K562 (cell line): ENCODE results near the gene NUSAP1. TPM values are rescaled to one million over a fixed set of nuclear protein-coding genes. Genes with fewer than 3 reads are reported as not detected.

Source experiments
- ATAC-seq: fragments of 200-7000 bp; cut with Tn5 transposase; 3 replicates; pipeline ENCODE4 v1.9.1; 2020; ENCODE audit warnings: moderate library complexity
- BruUV-seq: library from RNA; stranded (reverse); fragments of 400-500 nt; replicated peaks from 2 replicates; lab custom pipeline; 2021; lab: Mats Ljungman, UMichigan
- CTCF ChIA-PET: fragments of 300-600 bp; formaldehyde crosslinking; extraction: SDS; loops from one replicate; lab custom pipeline; 2021; ENCODE audit warnings: low intra/inter-chr PET ratio; lab: Yijun Ruan, JAX
- POLR2A ChIA-PET: fragments of 300-600, 350-650 bp; sonication (Branson Sonifier 250); formaldehyde crosslinking; extraction: SDS; loops from one replicate; lab custom pipeline; 2021; ENCODE audit warnings: antibody characterized with exemption, inconsistent platforms; lab: Yijun Ruan, JAX
- DNase-seq, 4 experiments: peaks; one replicate each; pipeline versions ENCODE4 v3.0.0 to v3.0.0-alpha.2; 2011 to 2018; ENCODE audit warnings: low spot score in 3 of 4, mixed read lengths in 3 of 4; ENCODE audit errors: extremely low read depth in 1 of 4
- FAIRE-seq: peaks from 2 replicates; lab custom pipeline; 2011; peaks lifted over from hg19 to GRCh38; lab: Jason Lieb, UNC
- H2AFZ ChIP-seq: 2 replicates; pipeline ENCODE4 v1.6.0; 2011; ENCODE audit warnings: low read depth, low read length, control low read depth, inconsistent platforms
- H3K27ac ChIP-seq: fragments of 200-600 bp; 3 replicates; pipeline ENCODE4 v1.8.0; 2011; ENCODE audit warnings: low read depth, mild to moderate bottlenecking, control low read depth, inconsistent platforms, low read length, moderate library complexity, mixed read lengths; ENCODE audit errors: extremely low read depth
- H3K27me3 ChIP-seq, 2 experiments: fragments of 300-600 bp in 1 of 2; 2 replicates in 1 of 2; 3 replicates in 1 of 2; pipeline versions ENCODE4 v1.6.0 to v1.8.0; 2011; ENCODE audit warnings: inconsistent platforms in 2 of 2, low read length in 2 of 2, mild to moderate bottlenecking in 1 of 2, mixed read lengths in 1 of 2, moderate library complexity in 1 of 2; ENCODE audit not compliant: control insufficient read depth in 2 of 2, insufficient read depth in 2 of 2
- H3K36me3 ChIP-seq: fragments of 300-600 bp; 3 replicates; pipeline ENCODE4 v1.8.0; 2011; ENCODE audit warnings: mild to moderate bottlenecking, low read length, inconsistent platforms; ENCODE audit not compliant: control insufficient read depth, insufficient read depth
- H3K4me1 ChIP-seq, 2 experiments: fragments of 200-600 bp in 1 of 2; replicated peaks in 1 of 2; 2 replicates in 1 of 2; 3 replicates in 1 of 2; pipeline versions ENCODE4 v1.5.1 to v1.8.0; 2011; ENCODE audit warnings: inconsistent platforms in 2 of 2, low read length in 2 of 2, mild to moderate bottlenecking in 1 of 2, mixed read lengths in 1 of 2, moderate library complexity in 1 of 2; ENCODE audit not compliant: control insufficient read depth in 2 of 2, insufficient read depth in 2 of 2
- H3K4me2 ChIP-seq: 2 replicates; pipeline ENCODE4 v1.6.1; 2011; ENCODE audit warnings: low read length, control low read depth, inconsistent platforms, mixed read lengths; ENCODE audit not compliant: insufficient read depth
- H3K4me3 ChIP-seq: fragments of 200-600 bp; sonication (generic), shearing (Covaris generic); 2 replicates; pipeline ENCODE4 v1.5.1; 2016; ENCODE audit warnings: control low read depth, inconsistent platforms
- H3K79me2 ChIP-seq: fragments of 200-600 bp; 3 replicates; pipeline ENCODE4 v1.8.0; 2011; ENCODE audit warnings: low read length, inconsistent platforms; ENCODE audit not compliant: control insufficient read depth, insufficient read depth
- H3K9ac ChIP-seq, 2 experiments: 2 replicates each; pipeline versions ENCODE4 v1.6.0 to v1.6.1; 2011; ENCODE audit warnings: low read depth in 2 of 2, low read length in 2 of 2, control low read depth in 1 of 2, inconsistent platforms in 1 of 2, mild to moderate bottlenecking in 1 of 2, mixed read lengths in 1 of 2; ENCODE audit not compliant: insufficient read depth in 1 of 2
- H3K9me1 ChIP-seq: one replicate; pipeline ENCODE4 v1.6.0; 2011; ENCODE audit warnings: inconsistent platforms, mild to moderate bottlenecking, low read length, moderate library complexity; ENCODE audit not compliant: control insufficient read depth, insufficient read depth
- H3K9me3 ChIP-seq: replicated peaks from 2 replicates; pipeline ENCODE4 v1.5.1; 2011; ENCODE audit warnings: low read depth, low read length, inconsistent platforms; ENCODE audit not compliant: control insufficient read depth, insufficient read depth
- H4K20me1 ChIP-seq: replicated peaks from 2 replicates; pipeline ENCODE4 v1.6.1; 2011; ENCODE audit warnings: low read length, inconsistent platforms, mixed read lengths; ENCODE audit not compliant: control insufficient read depth, insufficient read depth
- ARID1B ChIP-seq: fragments of 450-650 bp; IDR thresholded peaks from 2 replicates; pipeline ENCODE4 v1.6.1; 2016; ENCODE audit warnings: antibody characterized with exemption, mild to moderate bottlenecking, inconsistent platforms
- DACH1 ChIP-seq: fragments of 450-650 bp; IDR thresholded peaks from 2 replicates; pipeline ENCODE4 v1.6.1; 2018; ENCODE audit not compliant: partially characterized antibody
- FOXJ3 ChIP-seq: sonication (generic); formaldehyde crosslinking; IDR thresholded peaks from 2 replicates; pipeline ENCODE4 v1.4.0; 2020; ENCODE audit warnings: mild to moderate bottlenecking, missing genetic modification reagents
- HCFC1 ChIP-seq: IDR thresholded peaks from 2 replicates; pipeline ENCODE4 v1.6.1; 2012; ENCODE audit warnings: low read depth, low read length, improper control_type of control experiment
- HDAC3 ChIP-seq: fragments of 450-650 bp; IDR thresholded peaks from 2 replicates; pipeline ENCODE4 v1.6.1; 2018; ENCODE audit warnings: borderline replicate concordance, mild to moderate bottlenecking, moderate library complexity; ENCODE audit not compliant: partially characterized antibody
- HMBOX1 ChIP-seq: sonication (generic); IDR thresholded peaks from 2 replicates; pipeline ENCODE4 v1.6.1; 2016
- MAFF ChIP-seq: IDR thresholded peaks from 2 replicates; pipeline ENCODE4 v1.6.1; 2012; ENCODE audit warnings: low read length, improper control_type of control experiment
- NR2C2 ChIP-seq, 2 experiments: fragments of 200-800 bp in 1 of 2; sonication (Bioruptor generic) in 1 of 2; sonication (generic) in 1 of 2; formaldehyde crosslinking in 1 of 2; IDR thresholded peaks; 2 replicates each; pipeline versions ENCODE4 v1.6.1 to v1.8.0; 2016 to 2022; ENCODE audit warnings: mild to moderate bottlenecking in 1 of 2, missing compliant biosample characterization in 1 of 2, missing genetic modification characterization in 1 of 2, missing genetic modification reagents in 1 of 2
- SP2 ChIP-seq: IDR thresholded peaks from 2 replicates; pipeline ENCODE4 v1.6.1; 2011; ENCODE audit warnings: mild to moderate bottlenecking, low read depth, low read length, moderate library complexity; ENCODE audit not compliant: poor library complexity, severe bottlenecking; ENCODE audit errors: extremely low read depth
- TAL1 ChIP-seq: fragments of 450-650 bp; IDR thresholded peaks from 2 replicates; pipeline ENCODE4 v1.6.1; 2016; ENCODE audit warnings: mild to moderate bottlenecking
- WGBS: fragments of 100-300 bp; shearing (Covaris generic); methylation state at CpG from one replicate; pipeline ENCODE4 v1.1.6; 2016; ENCODE audit warnings: low coverage, mixed read lengths; ENCODE audit not compliant: insufficient coverage; ENCODE audit errors: missing lambda C conversion rate; 5-methylcytosine and 5-hydroxymethylcytosine counted together
- in situ Hi-C: fragments of 300-500 bp; cut with MboI; formaldehyde crosslinking; loops from 4 replicates; pipeline ENCODE4 v1.15.0; 2018; ENCODE audit warnings: inconsistent platforms, mixed read lengths
- intact Hi-C: fragments of 100-400 bp; cut with micrococcal nuclease; formaldehyde crosslinking; loops from 2 replicates; pipeline ENCODE4 v1.14.2; 2022
- polyA plus RNA-seq, 8 experiments: library from polyadenylated mRNA; depleted of rRNA in 4 of 8; stranded (reverse) in 5 of 8; unstranded in 3 of 8; fragments of >200 nt; fragmentation: Nextera tagmentation in 2 of 8; fragmentation: Illumina TruSeq in 1 of 8; extraction: Ambion mirVana in 2 of 8; extraction: Trizol in 1 of 8; gene quantifications; 2 replicates each; pipeline versions ENCODE4 v1.2.1 to v1.2.3, GENCODE V29; 2011 to 2014; ENCODE audit warnings: inconsistent platforms in 1 of 8, missing spikeins in 1 of 8
- total RNA-seq, 7 experiments: library from RNA; depleted of rRNA in 6 of 7; stranded (reverse); fragments of >200 nt in 6 of 7; fragmentation: Illumina TruSeq in 2 of 7; extraction: Trizol in 2 of 7; gene quantifications; 2 replicates each; pipeline versions ENCODE4 v1.2.1 to v1.2.3, GENCODE V29; 2011 to 2021; ENCODE audit warnings: low replicate concordance in 1 of 7
- TF ChIP-seq, protein P1 (sequence below), 3 experiments: fragments of 200-800 bp in 1 of 3; fragments of 250-450 bp in 1 of 3; fragments of 450-650 bp in 1 of 3; sonication (Bioruptor Pico) in 1 of 3; sonication (Bioruptor generic) in 1 of 3; formaldehyde crosslinking in 1 of 3; IDR thresholded peaks; 2 replicates each; pipeline versions ENCODE4 v1.6.1 to v1.8.0; 2016 to 2022; ENCODE audit warnings: mild to moderate bottlenecking in 2 of 3, missing genetic modification characterization in 2 of 3, missing compliant biosample characterization in 1 of 3, moderate library complexity in 1 of 3

The NUSAP1 gene
- total and polyA plus RNA-seq, 9 of the 15 experiments (the other 6 are each of a cell fraction or from before 2014, with no cell fraction given) = 119 to 266 (median 227) TPM

DNA sequence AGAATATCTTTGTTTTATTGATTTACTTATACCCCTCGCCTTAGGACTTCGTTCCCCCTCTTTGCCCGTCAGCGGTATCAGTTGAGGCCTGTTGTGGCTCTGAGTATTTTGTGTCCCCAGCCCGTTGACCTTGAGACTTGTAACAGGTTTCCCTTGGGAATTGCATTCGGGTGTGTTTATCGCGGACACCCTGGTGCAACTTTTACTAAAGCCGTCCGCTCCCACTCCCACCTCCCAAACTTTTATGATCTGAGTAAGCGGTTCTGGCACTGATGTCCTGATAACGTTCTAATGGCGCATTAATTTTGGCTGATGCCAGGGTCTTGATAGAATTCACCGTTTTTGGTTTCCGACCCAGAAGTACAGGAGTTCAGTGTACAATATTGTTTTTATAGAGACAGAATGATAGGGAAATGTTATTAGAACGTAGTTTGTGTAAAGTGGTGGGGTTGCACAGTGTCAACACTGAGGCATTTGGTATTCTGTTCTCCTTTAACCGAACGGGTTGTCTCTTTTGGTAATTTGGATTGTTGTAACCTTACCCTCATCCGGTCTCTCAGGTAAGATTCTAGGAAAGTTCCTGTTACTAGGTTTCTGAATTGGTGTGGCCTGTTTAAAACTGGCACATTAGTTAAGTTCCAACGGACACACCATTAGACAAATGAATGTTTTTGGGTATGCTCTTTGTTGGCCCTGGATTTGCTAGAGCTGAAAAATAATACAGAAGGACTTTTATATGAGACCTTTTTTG is 48.1 kb upstream of the NUSAP1 start:
- DNase-seq (peak in 2 of 4 experiments; percentile 46 to 47), ATAC-seq (peak; percentile 24), FAIRE-seq (peak; percentile 67)
- Histone ChIP-seq H2AFZ (peak overlapping the region; percentile 94), H3K79me2 (peaks cover 53% of the 10 kb centered on the region), H3K27me3 (no peaks in the 10 kb centered on the region), H3K27ac (peak overlapping the region; percentile 98), H3K4me3 (peak overlapping the region; percentile 87), H3K36me3 (peaks cover 58% of the 10 kb centered on the region), H3K9me3 (no peaks in the 10 kb centered on the region), H3K9me1 (no peaks in the 10 kb centered on the region), H4K20me1 (peaks cover 4% of the 10 kb centered on the region; the same call in 1 of the 2 replicates), H3K9ac (peak overlapping the region; percentile 98 to 100), H3K4me2 (peak overlapping the region; percentile 94), H3K4me1 (peaks cover 8 to 12% of the 10 kb centered on the region in 2 experiments; a peak in 4 of 5 replicates)
- in situ Hi-C loops = no loop called here
- intact Hi-C loops = loop anchor here (2.0 to 5.0 kb wide), 2 partner anchors 48 to 52 kb away; partner anchors contain the start of genes NUSAP1 and OIP5
- ChIA-PET CTCF (no interaction called here), POLR2A (interaction anchor here (1.1 to 2.1 kb wide), 4 partner anchors 10 to 48 kb away, joined by 3 to 9 read pairs (median 6); partner anchors contain the start of genes NUSAP1 and OIP5)
- 0% methylated on average over 20 of the region's 20 CpGs for WGBS
- BruUV-seq = TSS peak; percentile 48
- no peak for TF ChIP-seq SP2
- TF ChIP-seq TAL1 = no peak
- TF ChIP-seq ARID1B = 0 out of 2 replicates have a peak, but pooled peaks have one; percentile 41
- TF ChIP-seq FOXJ3 = 0 out of 2 replicates have a peak, but pooled peaks have one; percentile 10
- 0 out of 2 replicates have a peak, but pooled peaks have one; percentile 5 for TF ChIP-seq HCFC1
- TF ChIP-seq NR2C2 (CRISPR knock-in tag; IDR thresholded peaks at IDR 0.05) = no peak
- peak; percentile 51; the same call in 1 of the 2 replicates for TF ChIP-seq NR2C2 (tag; IDR thresholded peaks at IDR 0.05)
- TF ChIP-seq MAFF = 0 out of 2 replicates have a peak, but pooled peaks have one; percentile 9
- TF ChIP-seq DACH1 = peak; percentile 33
- TF ChIP-seq, protein P1, sequence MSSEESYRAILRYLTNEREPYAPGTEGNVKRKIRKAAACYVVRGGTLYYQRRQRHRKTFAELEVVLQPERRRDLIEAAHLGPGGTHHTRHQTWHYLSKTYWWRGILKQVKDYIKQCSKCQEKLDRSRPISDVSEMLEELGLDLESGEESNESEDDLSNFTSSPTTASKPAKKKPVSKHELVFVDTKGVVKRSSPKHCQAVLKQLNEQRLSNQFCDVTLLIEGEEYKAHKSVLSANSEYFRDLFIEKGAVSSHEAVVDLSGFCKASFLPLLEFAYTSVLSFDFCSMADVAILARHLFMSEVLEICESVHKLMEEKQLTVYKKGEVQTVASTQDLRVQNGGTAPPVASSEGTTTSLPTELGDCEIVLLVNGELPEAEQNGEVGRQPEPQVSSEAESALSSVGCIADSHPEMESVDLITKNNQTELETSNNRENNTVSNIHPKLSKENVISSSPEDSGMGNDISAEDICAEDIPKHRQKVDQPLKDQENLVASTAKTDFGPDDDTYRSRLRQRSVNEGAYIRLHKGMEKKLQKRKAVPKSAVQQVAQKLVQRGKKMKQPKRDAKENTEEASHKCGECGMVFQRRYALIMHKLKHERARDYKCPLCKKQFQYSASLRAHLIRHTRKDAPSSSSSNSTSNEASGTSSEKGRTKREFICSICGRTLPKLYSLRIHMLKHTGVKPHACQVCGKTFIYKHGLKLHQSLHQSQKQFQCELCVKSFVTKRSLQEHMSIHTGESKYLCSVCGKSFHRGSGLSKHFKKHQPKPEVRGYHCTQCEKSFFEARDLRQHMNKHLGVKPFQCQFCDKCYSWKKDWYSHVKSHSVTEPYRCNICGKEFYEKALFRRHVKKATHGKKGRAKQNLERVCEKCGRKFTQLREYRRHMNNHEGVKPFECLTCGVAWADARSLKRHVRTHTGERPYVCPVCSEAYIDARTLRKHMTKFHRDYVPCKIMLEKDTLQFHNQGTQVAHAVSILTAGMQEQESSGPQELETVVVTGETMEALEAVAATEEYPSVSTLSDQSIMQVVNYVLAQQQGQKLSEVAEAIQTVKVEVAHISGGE (CRISPR knock-in tag; IDR thresholded peaks at IDR 0.05) = peak in 1 of 3 experiments; percentile 82; a peak in 2 of 6 replicates
- peak; percentile 33 for TF ChIP-seq HDAC3
- peak; percentile 33; the same call in 1 of the 2 replicates for TF ChIP-seq HMBOX1
